Activated CD8-positive, alpha-beta memory T cell treated with anti-CD3 and anti-CD28 coated beads, Interleukin-2, amount 10 ng/mL, durations not matched to agents 7 days and 5 days (primary cell): ENCODE data around the gene RPL13A. TPM values are rescaled to one million over a fixed set of nuclear protein-coding genes. Genes with fewer than 3 reads are reported as not detected.
"Not testable (repeated sequence)": the region's sequence is repeated elsewhere in the genome, so short reads cannot be mapped to it uniquely, and the experiment has no call there.

Experiments
- ATAC-seq: fragments of 150-1000 bp; cut with Tn5 transposase; one replicate; pipeline ENCODE4 v1.10.0; 2021; ENCODE audit warnings: moderate library complexity
- CTCF ChIA-PET: fragments of 350-600 bp; sonication (Branson Sonifier 250); formaldehyde crosslinking; loops from one replicate; lab custom pipeline; 2021; ENCODE audit warnings: antibody characterized with exemption; lab: Charles Lee
- DNase-seq: peaks from one replicate; pipeline ENCODE4 v3.0.0-alpha.2; 2020
- H3K27ac Mint-ChIP-seq: one replicate; pipeline ENCODE4 v1.8.0; 2021; ENCODE audit warnings: mild to moderate bottlenecking, mixed read lengths
- H3K27me3 Mint-ChIP-seq: one replicate; pipeline ENCODE4 v1.8.0; 2021; ENCODE audit warnings: mixed read lengths
- H3K36me3 Mint-ChIP-seq: one replicate; pipeline ENCODE4 v1.8.0; 2021; ENCODE audit warnings: mild to moderate bottlenecking, mixed read lengths
- H3K4me1 Mint-ChIP-seq: one replicate; pipeline ENCODE4 v1.8.0; 2021; ENCODE audit warnings: mixed read lengths
- H3K4me3 Mint-ChIP-seq: one replicate; pipeline ENCODE4 v1.8.0; 2021; ENCODE audit warnings: mild to moderate bottlenecking, moderate library complexity, mixed read lengths
- H3K9me3 Mint-ChIP-seq: one replicate; pipeline ENCODE4 v1.8.0; 2022; ENCODE audit warnings: low read depth, mixed read lengths
- total RNA-seq, 2 experiments: library from RNA; stranded (reverse); gene quantifications; one replicate each; pipeline ENCODE4 v1.2.3, GENCODE V29; 2021

RPL13A gene
- total RNA-seq, 2 experiments from 2014 or later: 2,143 to 2,523 TPM

GRCh38 chr19:49462492-49462891 is 24.9 kb upstream of the RPL13A start:
- CTCF ChIA-PET: no interaction called here
- DNase-seq: no peak
- H3K27me3 Mint-ChIP-seq: no peaks in the 10 kb centered on the region

GRCh38 chr19:49463960-49464740 is 23.3 kb upstream of the RPL13A start:
- Mint-ChIP-seq H3K27ac (peak overlapping the region; percentile 29), H3K9me3 (no peaks in the 10 kb centered on the region), H3K4me1 (peaks cover 14% of the 10 kb centered on the region), H3K4me3 (no peak overlapping the region), H3K36me3 (peaks cover 15% of the 10 kb centered on the region), H3K27me3 (no peaks in the 10 kb centered on the region)
- DNase-seq (no peak), ATAC-seq (no peak)
- CTCF ChIA-PET: no interaction called here

More at GRCh38 chr19:49462492-49462891, 24.9 kb upstream of the RPL13A start:
- Mint-ChIP-seq H3K4me3 (no peak overlapping the region), H3K4me1 (peaks cover 18% of the 10 kb centered on the region), H3K9me3 (no peaks in the 10 kb centered on the region), H3K36me3 (peaks cover 14% of the 10 kb centered on the region), H3K27ac (no peak overlapping the region)
- no peak for ATAC-seq

- Mint-ChIP-seq H3K4me1 (peaks cover 23% of the 10 kb centered on the region), H3K4me3 (no peak overlapping the region), H3K27ac (peak overlapping the region; percentile 19), H3K36me3 (peaks cover 11% of the 10 kb centered on the region), H3K9me3 (no peaks in the 10 kb centered on the region), H3K27me3 (no peaks in the 10 kb centered on the region)
- CTCF ChIA-PET: interaction anchor here (1.4 kb wide), 1 partner anchor 11 kb away, joined by 3 read pairs; no protein-coding TSS in a partner anchor
- no peak for ATAC-seq
- no peak for DNase-seq
These were observed 22.0 kb upstream of the RPL13A start for GRCh38 chr19:49465371-49465770.

- CTCF ChIA-PET: interaction anchor here (7.4 kb wide), 1 partner anchor 14 kb away, joined by 185 read pairs; the partner anchor contains the start of genes ALDH16A1 and PIH1D1
- no peaks in the 10 kb centered on the region for H3K9me3 Mint-ChIP-seq
- peaks cover 46% of the 10 kb centered on the region for H3K4me1 Mint-ChIP-seq
These were observed 19.2 kb upstream of the RPL13A start for GRCh38 chr19:49468199-49468598.

GRCh38 chr19:49468746-49469447 is 18.5 kb upstream of the RPL13A start:
- DNase-seq (peak; percentile 98), ATAC-seq (peak; percentile 78)
- Mint-ChIP-seq H3K9me3 (no peaks in the 10 kb centered on the region), H3K4me1 (peaks cover 52% of the 10 kb centered on the region), H3K4me3 (peak overlapping the region; percentile 69), H3K27ac (peak overlapping the region; percentile 99), H3K27me3 (no peaks in the 10 kb centered on the region), H3K36me3 (peaks cover 9% of the 10 kb centered on the region)
- CTCF ChIA-PET: interaction anchor here (0.7 to 7.4 kb wide), 17 partner anchors 15 to 203 kb away, joined by 3 to 185 read pairs (median 5); partner anchors contain the start of genes ALDH16A1, CD37, KASH5 and PIH1D1

More at GRCh38 chr19:49468199-49468598, 19.2 kb upstream of the RPL13A start:
- peaks cover 9% of the 10 kb centered on the region for H3K36me3 Mint-ChIP-seq
- no peaks in the 10 kb centered on the region for H3K27me3 Mint-ChIP-seq
- H3K4me3 Mint-ChIP-seq: peak overlapping the region; percentile 69
- no peak for DNase-seq
- H3K27ac Mint-ChIP-seq: peak overlapping the region; percentile 99
- no peak for ATAC-seq

GRCh38 chr19:49469828-49470614 is 17.4 kb upstream of the RPL13A start:
- Mint-ChIP-seq H3K9me3 (no peaks in the 10 kb centered on the region), H3K4me3 (peak overlapping the region; percentile 55), H3K4me1 (peaks cover 51% of the 10 kb centered on the region), H3K36me3 (peaks cover 4% of the 10 kb centered on the region), H3K27me3 (no peaks in the 10 kb centered on the region), H3K27ac (peak overlapping the region; percentile 99)
- ATAC-seq: peak; percentile 65
- DNase-seq: peak; percentile 97
- CTCF ChIA-PET: interaction anchor here (0.6 to 7.4 kb wide), 37 partner anchors 16 to 245 kb away, joined by 3 to 185 read pairs (median 5); partner anchors contain the start of genes ALDH16A1, CD37, GFY and KASH5

GRCh38 chr19:49470615-49470978 is 16.8 kb upstream of the RPL13A start:
- H3K4me3 Mint-ChIP-seq: no peak overlapping the region
- DNase-seq (peak; percentile 63), ATAC-seq (no peak)
- H3K9me3 Mint-ChIP-seq: no peaks in the 10 kb centered on the region
- peaks cover 53% of the 10 kb centered on the region for H3K4me1 Mint-ChIP-seq
- H3K27ac Mint-ChIP-seq: peak overlapping the region; percentile 99
- no peaks in the 10 kb centered on the region for H3K27me3 Mint-ChIP-seq
- peaks cover 7% of the 10 kb centered on the region for H3K36me3 Mint-ChIP-seq
- CTCF ChIA-PET: interaction anchor here (0.7 to 7.4 kb wide), 30 partner anchors 17 to 245 kb away, joined by 3 to 185 read pairs (median 5); partner anchors contain the start of genes ALDH16A1, CD37, GFY and KASH5

GRCh38 chr19:49472936-49473335 is 14.5 kb upstream of the RPL13A start:
- H3K27me3 Mint-ChIP-seq: no peaks in the 10 kb centered on the region
- no peak for DNase-seq
- peak overlapping the region; percentile 85 for H3K27ac Mint-ChIP-seq
- H3K4me1 Mint-ChIP-seq: peaks cover 63% of the 10 kb centered on the region
- H3K9me3 Mint-ChIP-seq: no peaks in the 10 kb centered on the region
- CTCF ChIA-PET: interaction anchor here (0.6 to 7.4 kb wide), 27 partner anchors 13 to 247 kb away, joined by 3 to 185 read pairs (median 5); partner anchors contain the start of genes ALDH16A1, PIH1D1, PRMT1 and RPL13A
- H3K36me3 Mint-ChIP-seq: peaks cover 13% of the 10 kb centered on the region
- ATAC-seq: no peak
- H3K4me3 Mint-ChIP-seq: peak overlapping the region; percentile 87

GRCh38 chr19:49473501-49473867 is 13.9 kb upstream of the RPL13A start:
- DNase-seq, H3K27me3 Mint-ChIP-seq, ATAC-seq, H3K9me3 Mint-ChIP-seq: not testable (repeated sequence)
- H3K36me3 Mint-ChIP-seq: peaks cover 13% of the 10 kb centered on the region
- peak overlapping the region; percentile 87 for H3K4me3 Mint-ChIP-seq
- H3K27ac Mint-ChIP-seq: peak overlapping the region; percentile 85
- peaks cover 58% of the 10 kb centered on the region for H3K4me1 Mint-ChIP-seq
- CTCF ChIA-PET: interaction anchor here (0.6 to 7.4 kb wide), 36 partner anchors 10 to 246 kb away, joined by 3 to 185 read pairs (median 5); partner anchors contain the start of genes ALDH16A1, KASH5, PIH1D1 and PRMT1

- Mint-ChIP-seq H3K4me3 (peak within 1 kb of the TSS; percentile 87), H3K9me3 (no peaks in the 10 kb centered on the region), H3K27me3 (no peaks in the 10 kb centered on the region), H3K4me1 (peaks cover 54% of the 10 kb centered on the region), H3K27ac (peak within 1 kb of the TSS; percentile 85), H3K36me3 (peaks cover 16% of the 10 kb centered on the region)
- DNase-seq: peak; percentile 96
- CTCF ChIA-PET: interaction anchor here (0.6 to 7.4 kb wide), 35 partner anchors 10 to 246 kb away, joined by 3 to 185 read pairs (median 5); partner anchors contain the start of genes ALDH16A1, KASH5, PIH1D1 and PRMT1
- peak; percentile 73 for ATAC-seq
These were observed 13.4 kb upstream of the RPL13A start, which contains the start of gene FLT3LG for GRCh38 chr19:49473868-49474541. TSS of gene FLT3LG (plus strand) at chr19:49474215. CDS start at chr19:49474640, 425 bp downstream.

GRCh38 chr19:49474542-49474924 is 12.9 kb upstream of the RPL13A start:
- no peaks in the 10 kb centered on the region for H3K27me3 Mint-ChIP-seq
- CTCF ChIA-PET: interaction anchor here (0.6 to 5.9 kb wide), 10 partner anchors 14 to 229 kb away, joined by 3 to 87 read pairs (median 9); partner anchors contain the start of genes PIH1D1, PRMT1 and RPL13A
- no peak for ATAC-seq
- peaks cover 14% of the 10 kb centered on the region for H3K36me3 Mint-ChIP-seq
- H3K4me3 Mint-ChIP-seq: peak overlapping the region; percentile 87
- no peaks in the 10 kb centered on the region for H3K9me3 Mint-ChIP-seq
- no peak for DNase-seq
- peak overlapping the region; percentile 85 for H3K27ac Mint-ChIP-seq
- H3K4me1 Mint-ChIP-seq: peaks cover 51% of the 10 kb centered on the region
